ENCODE data around the gene RGMA.

- TF ChIP-seq TAF1 (IDR thresholded peaks at IDR 0.05; ENCODE audit: borderline replicate concordance, low read depth, low read length) (no peak), CTCF (IDR thresholded peaks at IDR 0.05 in 2 of 3, conservative IDR thresholded peaks at IDR 0.05 in 1 of 3; ENCODE audit: control insufficient read depth in 2 of 3, extremely low read depth in 1 of 3, insufficient read depth in 1 of 3, low read depth in 3 of 3, low read length in 3 of 3) (no peak), EGR1 (IDR thresholded peaks at IDR 0.05; ENCODE audit: borderline replicate concordance in 1 of 2, low read depth in 2 of 2, low read length in 2 of 2) (no peak), ATF7 (IDR thresholded peaks at IDR 0.05; ENCODE audit: low read depth) (no peak), NR2F1 (conservative IDR thresholded peaks at IDR 0.05) (no peak), SP1 (IDR thresholded peaks at IDR 0.05; ENCODE audit: low read depth, low read length) (no peak), KDM1A (IDR thresholded peaks at IDR 0.05; ENCODE audit: borderline replicate concordance) (no peak), ZZZ3 (IDR thresholded peaks at IDR 0.05; ENCODE audit: control insufficient read depth, insufficient read length, low read depth) (no peak), USF2 (IDR thresholded peaks at IDR 0.05; ENCODE audit: borderline replicate concordance, low read depth, low read length) (no peak), HCFC1 (IDR thresholded peaks at IDR 0.05; ENCODE audit: low read length) (no peak), HDAC2 (IDR thresholded peaks at IDR 0.05) (no peak), CHD2 (IDR thresholded peaks at IDR 0.05; ENCODE audit: borderline replicate concordance, low read depth, low read length) (no peak), SMAD1 (IDR thresholded peaks at IDR 0.05; ENCODE audit: low read depth, partially characterized antibody) (no peak), ATF2 (IDR thresholded peaks at IDR 0.05; ENCODE audit: low read length) (no peak)
Observed at GRCh38 chr15:93127286-93127685, 38.3 kb upstream of the RGMA start.

Measured in GM12878 (cell line).